ENCODE data around the gene PRRG4.
"Not testable (repeated sequence)": the region's sequence is repeated elsewhere in the genome, so short reads cannot be mapped to it uniquely, and the experiment has no call there.

Gene PRRG4

DNA sequence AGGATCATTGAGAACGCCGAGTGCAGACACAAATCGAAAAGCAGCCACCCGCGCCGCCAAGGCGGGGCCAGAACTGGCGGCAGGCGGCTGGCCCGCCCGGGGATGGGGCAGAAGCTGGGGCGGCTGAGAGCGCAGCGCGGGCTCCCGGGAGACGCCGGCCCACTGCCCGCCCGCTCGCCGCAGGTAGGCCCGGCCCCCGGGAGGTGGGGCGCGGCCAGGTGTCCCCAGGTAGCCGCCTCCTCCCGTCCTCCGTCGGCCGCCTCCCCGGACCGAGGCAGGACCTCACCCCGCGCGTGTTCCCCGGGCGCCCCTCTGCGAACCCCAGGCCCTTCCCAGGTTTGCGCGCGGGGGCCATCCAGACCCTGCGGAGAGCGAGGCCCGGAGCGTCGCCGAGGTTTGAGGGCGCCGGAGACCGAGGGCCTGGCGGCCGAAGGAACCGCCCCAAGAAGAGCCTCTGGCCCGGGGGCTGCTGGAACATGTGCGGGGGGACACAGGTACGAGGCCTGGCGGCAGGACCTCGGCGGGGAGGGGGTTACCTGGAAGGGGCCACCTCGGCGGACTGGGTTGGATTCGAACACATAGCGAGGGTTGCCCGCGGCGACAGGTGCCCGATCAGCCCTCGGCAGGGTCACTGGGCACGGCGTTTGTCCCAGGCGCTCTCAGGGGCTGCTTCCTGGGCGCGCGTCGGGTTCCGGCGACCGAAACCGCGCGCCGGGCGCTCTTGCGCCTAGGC, at the start of gene PRRG4:
TSS of gene PRRG4 (plus strand) at position 248 of the 733 bp plus-strand sequence. CDS start 603 bp downstream, outside the sequence.
- peak; percentile 76 for DNase-seq

GRCh38 chr11:32780839-32781238, 48.9 kb upstream of the PRRG4 start:
- not testable (repeated sequence) for DNase-seq

GRCh38 chr11:32781721-32782120, 48.0 kb upstream of the PRRG4 start:
- no peak for DNase-seq

- no peak for DNase-seq
Observed at GRCh38 chr11:32785262-32785661, 44.5 kb upstream of the PRRG4 start.

DNA sequence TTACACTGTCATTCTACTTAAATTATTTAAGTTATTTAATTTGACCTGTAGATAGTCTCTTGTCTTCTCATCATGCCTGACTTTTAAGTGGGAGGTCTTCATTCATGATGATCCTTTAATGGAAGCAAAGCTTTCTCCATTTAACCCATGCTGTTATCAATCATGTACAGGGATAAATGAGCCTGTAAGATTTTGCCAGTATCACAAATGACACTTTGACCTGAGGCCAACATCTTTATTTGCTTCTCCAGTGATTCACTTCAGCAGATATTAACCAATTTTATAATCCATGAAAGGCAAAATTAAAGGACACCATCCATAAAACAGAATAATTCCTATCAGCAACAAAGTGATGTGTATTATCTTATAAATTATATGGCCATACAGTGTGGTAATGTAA, 42.9 kb upstream of the PRRG4 start:
- DNase-seq: no peak

DNA sequence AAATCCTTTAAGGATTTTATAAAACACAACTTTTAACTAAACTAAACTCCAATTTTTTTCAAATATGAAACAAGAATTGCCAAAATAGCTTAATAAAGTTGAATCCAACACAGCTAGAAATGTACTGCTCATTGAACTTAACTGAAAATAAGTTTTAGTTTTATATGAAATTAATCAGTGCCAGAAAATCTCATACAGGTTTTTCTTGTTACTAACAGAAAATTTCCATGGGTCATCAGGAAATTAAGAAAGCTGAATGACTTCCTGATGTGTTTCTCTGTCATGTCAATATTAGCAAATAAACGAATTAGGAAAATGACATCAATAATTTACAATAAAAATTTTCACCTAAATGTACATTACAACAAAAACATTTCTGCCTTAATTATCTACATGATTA, 38.8 kb upstream of the PRRG4 start:
- DNase-seq: no peak

DNA sequence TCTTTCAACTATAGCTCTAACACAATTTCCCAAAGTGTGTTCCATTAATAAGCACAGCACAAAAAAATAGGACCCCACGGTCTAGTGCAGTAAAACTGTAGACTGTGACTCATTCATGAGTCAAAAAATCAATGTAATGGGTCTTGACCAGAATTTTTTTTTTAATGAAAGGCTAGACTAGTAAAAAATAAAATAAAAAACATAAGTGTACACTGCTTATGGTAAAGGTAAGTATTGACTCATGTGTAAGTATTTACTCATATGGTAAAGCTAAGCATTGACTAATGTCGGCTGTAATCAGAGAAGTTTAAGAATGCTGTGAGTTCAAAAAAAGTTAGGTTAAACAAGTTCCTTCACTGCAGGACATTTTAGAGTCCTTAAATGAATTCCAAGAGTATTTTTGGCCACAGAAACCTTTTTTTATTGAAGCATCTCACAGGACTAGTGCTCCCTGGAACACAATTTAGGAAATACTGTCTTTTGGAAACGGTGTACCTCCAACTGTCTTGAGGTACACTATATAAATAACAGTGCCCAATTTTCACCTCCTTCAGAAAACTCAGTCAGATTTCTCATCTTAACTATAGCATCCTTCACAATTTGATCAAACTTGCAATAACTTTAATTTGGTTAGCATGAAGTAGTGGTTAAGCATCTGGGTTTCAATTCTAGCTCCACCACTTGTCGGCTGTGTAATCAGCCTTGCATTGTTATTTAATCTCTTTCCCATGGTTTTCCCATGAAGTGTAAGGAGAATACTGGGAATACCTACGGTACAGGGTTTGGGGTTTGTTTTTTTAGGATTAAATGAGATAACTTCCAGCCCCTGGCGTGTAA, 37.4 kb upstream of the PRRG4 start:
- no peak for DNase-seq

DNA sequence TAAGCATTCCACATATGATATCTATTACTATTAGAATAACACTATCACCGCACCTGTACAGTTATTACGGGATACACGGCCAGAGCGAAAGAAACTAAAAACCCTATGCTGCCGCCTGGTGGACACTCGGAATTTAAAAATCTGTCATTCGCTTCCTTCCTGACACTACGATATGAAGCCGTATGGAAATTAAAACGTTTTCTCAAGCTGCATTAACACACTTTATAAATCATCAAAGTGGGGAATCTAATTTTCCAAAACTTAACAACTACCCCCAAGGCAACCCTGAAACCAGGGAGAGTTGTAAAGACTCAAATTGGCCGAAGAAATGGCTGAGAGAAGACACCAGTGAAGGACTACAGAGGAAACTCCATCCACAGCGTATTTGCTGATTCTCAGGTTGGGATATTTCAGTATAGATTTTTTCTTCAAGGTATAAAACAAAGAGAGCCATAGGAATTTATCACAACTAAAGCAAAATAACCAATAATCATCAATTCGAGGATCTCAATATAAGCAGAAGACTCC, 36.7 kb upstream of the PRRG4 start:
- DNase-seq: peak; percentile 85

GRCh38 chr11:32794439-32794838, 35.3 kb upstream of the PRRG4 start, which contains the start of gene CCDC73:
Gene CCDC73 (minus strand): TSS chr11:32794662. CDS start chr11:32760243, 34,419 bp downstream.
- no peak for DNase-seq

DNA sequence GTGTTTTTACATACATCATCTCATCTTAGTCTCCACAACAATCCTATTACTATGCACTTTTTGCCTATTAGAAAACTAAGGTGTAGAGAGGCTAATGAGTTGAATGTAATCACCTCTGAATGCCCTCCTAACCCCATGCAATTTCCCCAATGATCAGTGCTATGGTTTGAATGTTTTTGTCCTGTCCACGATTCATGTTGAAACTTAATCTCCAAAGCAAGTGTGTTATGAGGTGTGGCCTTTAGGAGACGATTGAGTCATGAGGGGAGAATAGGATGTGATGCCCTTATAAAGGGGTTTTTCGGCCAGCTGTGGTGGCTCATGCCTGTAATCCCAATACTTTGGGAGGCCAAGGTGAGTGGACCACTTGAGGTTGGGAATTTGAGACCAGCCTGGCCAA, 33.3 kb upstream of the PRRG4 start:
- DNase-seq: no peak

DNA sequence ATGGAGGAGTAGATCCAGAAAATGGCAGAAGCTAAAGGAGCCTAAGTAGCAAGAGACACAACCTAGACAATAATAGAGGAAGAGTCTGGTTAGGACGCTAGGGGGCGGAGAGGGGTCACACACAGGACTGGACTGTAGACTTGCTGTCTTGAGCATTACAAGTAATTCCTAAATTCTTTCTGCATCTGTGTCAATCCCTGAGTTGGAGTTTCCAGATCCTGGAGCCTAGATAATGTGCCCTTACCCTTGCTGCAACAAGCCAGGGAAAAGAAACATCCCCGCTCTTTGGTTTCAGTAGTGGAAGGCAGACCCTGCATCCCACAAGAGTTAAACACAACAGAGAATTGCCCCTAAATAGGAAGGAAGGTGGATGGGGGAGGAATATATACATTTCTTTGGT, 20.4 kb upstream of the PRRG4 start:
- DNase-seq: peak; percentile 64

DNA sequence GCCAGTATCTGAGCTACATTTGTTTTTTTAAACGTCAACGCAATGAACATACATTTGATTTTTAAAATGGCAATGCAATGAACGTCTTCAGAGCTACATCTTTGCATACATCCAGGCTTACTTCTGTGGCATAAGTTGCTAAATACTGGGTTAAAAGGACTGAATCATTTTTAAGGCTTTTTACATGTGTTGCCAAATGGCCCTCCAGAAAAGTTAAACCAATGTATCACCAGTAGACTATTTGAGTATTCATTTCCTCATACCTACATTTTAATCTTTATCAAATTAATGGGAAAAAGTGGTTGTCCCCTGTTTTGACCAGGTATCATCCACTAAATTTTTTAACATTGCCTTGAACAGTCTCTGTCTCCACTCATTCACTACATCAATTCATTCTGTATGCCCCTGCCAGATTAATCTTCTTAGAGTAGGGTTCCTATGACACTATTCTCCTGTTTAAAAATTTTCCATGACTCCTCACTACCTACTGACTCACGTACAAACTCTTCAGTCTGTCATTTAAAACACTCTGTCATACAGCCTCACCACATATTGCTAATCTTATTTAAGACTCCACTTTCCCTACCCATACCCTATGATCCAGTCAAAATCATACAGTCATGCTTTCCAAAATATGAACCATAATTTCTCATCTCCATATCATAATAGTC, 12.4 kb upstream of the PRRG4 start:
- DNase-seq: no peak

- no peak for DNase-seq
Observed at GRCh38 chr11:32817852-32818183, 11.9 kb upstream of the PRRG4 start.

GRCh38 chr11:32819187-32819586, 10.5 kb upstream of the PRRG4 start:
- DNase-seq: no peak

- no peak for DNase-seq
Observed at GRCh38 chr11:32820497-32820896, 9.2 kb upstream of the PRRG4 start.

- no peak for DNase-seq
Observed at GRCh38 chr11:32821517-32821916, 8.2 kb upstream of the PRRG4 start.

DNA sequence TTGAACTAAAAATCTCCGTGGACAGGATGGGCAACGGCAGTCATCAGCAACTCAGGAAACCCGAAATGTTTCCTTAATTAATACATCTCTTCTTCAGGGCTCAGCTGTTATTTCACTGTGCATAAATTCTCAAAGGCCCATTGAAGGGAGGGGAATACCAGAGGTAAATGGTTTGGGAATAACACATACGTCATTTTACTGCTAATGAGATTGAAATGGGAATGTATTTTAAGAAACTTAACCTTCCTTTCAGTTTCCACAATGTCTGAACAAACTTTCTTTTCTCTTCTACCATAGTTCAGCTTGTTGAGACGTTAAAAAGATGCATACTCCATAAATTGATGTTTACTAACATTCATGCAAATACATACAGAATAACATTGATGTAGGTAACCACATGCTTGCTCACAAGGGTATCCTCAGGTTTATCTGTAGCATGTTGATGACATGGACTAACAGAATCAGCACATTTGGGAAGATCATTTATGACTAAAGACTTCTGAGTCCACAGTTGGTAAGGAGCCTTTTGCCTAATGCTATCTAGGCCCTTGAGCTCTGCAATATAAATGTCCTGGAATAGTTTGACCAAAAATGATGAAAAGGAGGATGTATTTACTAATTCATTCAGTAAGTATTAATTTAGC, 7.7 kb upstream of the PRRG4 start:
- no peak for DNase-seq

DNA sequence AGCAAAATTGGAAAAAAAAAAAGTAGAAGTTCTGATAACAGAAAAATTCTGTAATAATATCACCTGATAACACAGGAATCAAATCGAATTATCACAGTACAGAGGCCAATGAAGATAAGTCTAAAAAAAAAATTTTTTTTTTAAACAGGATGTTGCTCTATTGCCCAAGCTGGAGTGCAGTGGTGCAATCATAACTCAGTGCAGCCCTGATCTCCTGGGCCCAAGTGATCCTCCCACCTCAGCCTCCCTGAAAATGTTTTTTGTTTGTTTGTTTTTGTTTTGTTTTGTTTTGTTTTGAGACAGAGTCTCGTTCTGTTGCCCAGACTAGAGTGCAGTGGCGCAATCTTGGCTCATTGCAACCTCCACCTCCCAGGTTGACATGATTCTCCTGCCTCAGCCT, 6.1 kb upstream of the PRRG4 start:
- not testable (repeated sequence) for DNase-seq

- DNase-seq: no peak
Observed at GRCh38 chr11:32826113-32826512, 3.6 kb upstream of the PRRG4 start.

DNA sequence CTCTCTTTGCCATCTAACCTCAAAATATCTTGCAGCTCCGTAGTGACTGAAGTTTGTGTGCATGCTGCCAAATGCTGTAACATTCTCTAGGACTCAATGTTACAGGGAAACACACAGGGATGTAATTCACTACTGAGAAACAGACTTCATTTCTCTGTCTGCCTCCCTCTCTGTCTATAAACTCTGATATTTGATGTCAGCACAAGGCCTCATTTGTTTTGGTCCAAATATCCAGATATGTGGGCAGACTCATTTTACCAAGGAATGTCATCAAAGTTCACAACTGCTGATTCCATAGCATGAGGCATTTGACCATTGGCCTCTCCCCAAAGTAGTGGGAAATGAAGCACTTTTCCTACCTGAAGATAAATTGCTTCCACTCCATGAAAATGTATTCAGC, 2.5 kb upstream of the PRRG4 start:
- no peak for DNase-seq

GRCh38 chr11:32829157-32829679, 509 bp upstream of the PRRG4 start:
- DNase-seq: no peak

DNA sequence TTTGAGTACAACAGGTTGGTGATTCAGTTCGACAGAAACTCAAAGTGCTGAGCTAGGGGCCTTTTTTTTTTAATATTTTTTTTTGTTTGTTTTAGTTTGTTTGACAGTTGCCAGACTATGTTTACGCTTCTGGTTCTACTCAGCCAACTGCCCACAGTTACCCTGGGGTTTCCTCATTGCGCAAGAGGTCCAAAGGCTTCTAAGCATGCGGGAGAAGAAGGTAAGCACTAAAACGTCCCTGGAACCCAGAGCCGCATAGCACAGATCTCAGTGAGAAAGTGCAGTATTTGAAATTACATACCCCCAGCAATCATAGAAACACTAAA, 649 bp downstream of the PRRG4 start:
- no peak for DNase-seq

DNA sequence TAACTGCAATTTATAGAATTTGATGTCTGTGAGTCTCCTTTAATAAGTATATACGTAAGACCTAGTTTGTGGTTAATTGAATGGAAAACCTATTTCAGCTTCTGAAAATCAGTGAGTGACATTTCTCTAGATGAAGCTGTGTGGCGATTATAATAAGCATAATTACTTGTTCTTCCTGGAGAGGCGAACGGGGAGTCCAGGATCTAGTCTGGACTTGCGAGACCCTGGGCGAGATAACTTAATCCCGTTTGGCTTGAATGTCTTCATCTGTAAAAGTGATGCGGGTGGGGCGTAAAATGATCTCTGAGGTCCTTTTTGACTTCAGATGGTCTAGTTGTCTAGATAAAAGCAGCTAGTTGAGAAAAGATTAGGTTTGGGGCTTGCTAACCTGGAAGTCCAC, 1.1 kb downstream of the PRRG4 start:
- no peak for DNase-seq
